HFFc6 (cell line): ENCODE results near the gene SRSF11. TPM values are rescaled to one million over a fixed set of nuclear protein-coding genes. Genes with fewer than 3 reads are reported as not detected.
A peak's percentile ranks its signal among the peaks of the same experiment; 100 is the strongest.
"Not testable (repeated sequence)": the region's sequence is repeated elsewhere in the genome, so short reads cannot be mapped to it uniquely, and the experiment has no call there.

ENCODE experiments used
- DNase-seq: peaks from one replicate; pipeline ENCODE4 v3.0.0-alpha.2; 2018
- H3K27ac Mint-ChIP-seq: 2 replicates; pipeline ENCODE4 v1.8.0; 2020; ENCODE audit warnings: mild to moderate bottlenecking, mixed read lengths
- H3K27me3 Mint-ChIP-seq: 2 replicates; pipeline ENCODE4 v1.8.0; 2021; ENCODE audit warnings: mild to moderate bottlenecking, moderate library complexity, mixed read lengths; ENCODE audit not compliant: insufficient read depth
- H3K36me3 Mint-ChIP-seq: 2 replicates; pipeline ENCODE4 v1.8.0; 2021; ENCODE audit warnings: low read depth, mixed read lengths
- H3K4me1 Mint-ChIP-seq: 2 replicates; pipeline ENCODE4 v1.8.0; 2020; ENCODE audit warnings: low read depth, mixed read lengths
- H3K4me3 Mint-ChIP-seq: 2 replicates; pipeline ENCODE4 v1.8.0; 2020; ENCODE audit warnings: mild to moderate bottlenecking, moderate library complexity, mixed read lengths
- H3K9me3 Mint-ChIP-seq: 2 replicates; pipeline ENCODE4 v1.8.0; 2020; ENCODE audit warnings: mild to moderate bottlenecking, mixed read lengths
- total RNA-seq, 6 experiments: library from RNA; stranded (reverse); fragmentation: NEBNext Ultra II Directional; extraction: Animal tissue kit (Norgen Biotek cat#: 25700); gene quantifications; 2 replicates in 1 of 6; 3 replicates in 5 of 6; pipeline ENCODE4 v1.2.3, GENCODE V29; 2021
- TF ChIP-seq, protein P1 (sequence below): fragments of 200-600 bp; sonication (generic); IDR thresholded peaks from 2 replicates; pipeline ENCODE4 v1.5.0; 2021; ENCODE audit warnings: antibody characterized with exemption, mild to moderate bottlenecking

SRSF11 gene
- total RNA-seq, 6 experiments from 2014 or later = 94.9 to 107 (median 100) TPM

- H3K9me3 Mint-ChIP-seq = no peaks in the 10 kb centered on the region
- peak overlapping the region; percentile 99 for H3K27ac Mint-ChIP-seq
- H3K4me1 Mint-ChIP-seq = peaks cover 37% of the 10 kb centered on the region
- H3K4me3 Mint-ChIP-seq = peak overlapping the region; percentile 99
- no peak for DNase-seq
- no peaks in the 10 kb centered on the region for H3K27me3 Mint-ChIP-seq
- H3K36me3 Mint-ChIP-seq = peaks cover 13% of the 10 kb centered on the region
- TF ChIP-seq, protein P1, sequence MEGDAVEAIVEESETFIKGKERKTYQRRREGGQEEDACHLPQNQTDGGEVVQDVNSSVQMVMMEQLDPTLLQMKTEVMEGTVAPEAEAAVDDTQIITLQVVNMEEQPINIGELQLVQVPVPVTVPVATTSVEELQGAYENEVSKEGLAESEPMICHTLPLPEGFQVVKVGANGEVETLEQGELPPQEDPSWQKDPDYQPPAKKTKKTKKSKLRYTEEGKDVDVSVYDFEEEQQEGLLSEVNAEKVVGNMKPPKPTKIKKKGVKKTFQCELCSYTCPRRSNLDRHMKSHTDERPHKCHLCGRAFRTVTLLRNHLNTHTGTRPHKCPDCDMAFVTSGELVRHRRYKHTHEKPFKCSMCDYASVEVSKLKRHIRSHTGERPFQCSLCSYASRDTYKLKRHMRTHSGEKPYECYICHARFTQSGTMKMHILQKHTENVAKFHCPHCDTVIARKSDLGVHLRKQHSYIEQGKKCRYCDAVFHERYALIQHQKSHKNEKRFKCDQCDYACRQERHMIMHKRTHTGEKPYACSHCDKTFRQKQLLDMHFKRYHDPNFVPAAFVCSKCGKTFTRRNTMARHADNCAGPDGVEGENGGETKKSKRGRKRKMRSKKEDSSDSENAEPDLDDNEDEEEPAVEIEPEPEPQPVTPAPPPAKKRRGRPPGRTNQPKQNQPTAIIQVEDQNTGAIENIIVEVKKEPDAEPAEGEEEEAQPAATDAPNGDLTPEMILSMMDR = no peak
Measured at GRCh38 chr1:70204600-70204999, 16.6 kb upstream of the SRSF11 start.

DNA sequence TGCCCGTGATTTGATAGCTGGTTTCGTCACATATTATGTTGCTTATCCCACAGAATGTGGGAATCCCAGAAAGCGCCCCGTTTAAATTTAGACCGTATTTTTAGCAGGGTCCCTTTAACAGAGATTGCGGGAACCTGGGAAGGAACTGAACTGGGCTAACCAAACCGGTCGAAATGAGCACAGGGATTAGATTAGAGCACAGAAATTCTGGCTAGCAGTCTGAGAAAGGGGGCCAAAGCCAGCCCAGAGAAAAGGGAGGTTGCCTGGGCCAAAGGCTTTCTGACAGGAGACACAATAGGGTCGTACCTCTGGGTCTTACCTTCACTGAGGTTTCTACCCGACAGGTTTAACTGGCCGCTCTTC, 16.1 kb upstream of the SRSF11 start:
- no peak for DNase-seq
- peaks cover 13% of the 10 kb centered on the region for H3K36me3 Mint-ChIP-seq
- H3K4me1 Mint-ChIP-seq = peaks cover 41% of the 10 kb centered on the region
- peak overlapping the region; percentile 99 for H3K27ac Mint-ChIP-seq
- no peaks in the 10 kb centered on the region for H3K9me3 Mint-ChIP-seq
- TF ChIP-seq, protein P1 = no peak
- no peaks in the 10 kb centered on the region for H3K27me3 Mint-ChIP-seq
- peak overlapping the region; percentile 99 for H3K4me3 Mint-ChIP-seq

DNA sequence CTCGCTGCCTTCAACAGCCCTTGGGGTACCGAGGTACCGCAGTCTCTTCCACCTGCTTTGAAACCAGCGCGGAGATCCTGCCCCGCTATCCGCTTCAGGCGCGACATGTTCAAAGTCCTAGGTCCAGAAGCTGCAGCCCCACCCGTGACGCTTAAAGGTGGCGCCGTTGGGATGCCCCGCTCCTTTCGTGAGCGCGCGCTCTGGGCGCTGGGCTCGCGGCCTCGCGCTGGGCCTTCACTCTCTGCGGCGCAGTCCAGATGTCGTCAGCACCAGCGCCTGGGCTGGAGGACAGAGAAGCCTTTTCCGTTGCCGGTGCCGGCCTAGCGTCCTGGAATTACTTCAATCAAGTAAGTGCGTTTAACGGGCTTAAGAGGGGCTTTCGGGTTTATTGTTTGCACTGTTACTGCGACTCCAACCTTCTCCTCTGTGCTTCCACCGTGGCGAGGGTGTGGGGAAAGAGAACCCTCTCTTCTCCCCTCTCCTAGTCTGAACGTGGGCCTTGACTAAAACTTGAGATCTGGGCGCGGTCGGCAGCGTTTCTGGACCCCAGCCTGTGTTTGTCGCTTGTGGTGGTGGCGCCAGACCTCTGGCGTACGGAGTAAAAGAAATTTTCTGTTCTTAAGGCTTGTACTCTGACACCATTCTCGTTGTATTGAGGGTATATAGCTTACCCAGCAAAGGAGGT, 15.6 kb upstream of the SRSF11 start, which contains the start of gene LRRC40:
Gene LRRC40 (minus strand): TSS at position 146 of the 685 bp plus-strand sequence. CDS start 39 bp downstream, at position 107.
- no peaks in the 10 kb centered on the region for H3K9me3 Mint-ChIP-seq
- peaks cover 47% of the 10 kb centered on the region for H3K4me1 Mint-ChIP-seq
- no peaks in the 10 kb centered on the region for H3K27me3 Mint-ChIP-seq
- H3K27ac Mint-ChIP-seq = peak within 1 kb of the TSS; percentile 99
- H3K4me3 Mint-ChIP-seq = peak within 1 kb of the TSS; percentile 99
- H3K36me3 Mint-ChIP-seq = peaks cover 13% of the 10 kb centered on the region
- peak; percentile 92 for DNase-seq
- TF ChIP-seq, protein P1 = no peak

- not testable (repeated sequence) for H3K27me3 Mint-ChIP-seq, DNase-seq, H3K9me3 Mint-ChIP-seq
- H3K27ac Mint-ChIP-seq = peak overlapping the region; percentile 99
- H3K4me3 Mint-ChIP-seq = peak overlapping the region; percentile 99
- peaks cover 57% of the 10 kb centered on the region for H3K4me1 Mint-ChIP-seq
- H3K36me3 Mint-ChIP-seq = peaks cover 13% of the 10 kb centered on the region
Measured at GRCh38 chr1:70206833-70207232, 14.3 kb upstream of the SRSF11 start.

- DNase-seq = no peak
- TF ChIP-seq, protein P1 = no peak
- peaks cover 57% of the 10 kb centered on the region for H3K4me1 Mint-ChIP-seq
- peak overlapping the region; percentile 99 for H3K4me3 Mint-ChIP-seq
- H3K27ac Mint-ChIP-seq = peak overlapping the region; percentile 42; the same call in 1 of the 2 replicates
- H3K27me3 Mint-ChIP-seq = no peaks in the 10 kb centered on the region
- H3K36me3 Mint-ChIP-seq = peaks cover 13% of the 10 kb centered on the region
- no peaks in the 10 kb centered on the region for H3K9me3 Mint-ChIP-seq
Measured at GRCh38 chr1:70207492-70207891, 13.7 kb upstream of the SRSF11 start.

GRCh38 chr1:70208292-70208691, 12.9 kb upstream of the SRSF11 start:
- Mint-ChIP-seq H3K36me3 (peaks cover 13% of the 10 kb centered on the region), H3K9me3 (no peaks in the 10 kb centered on the region), H3K27me3 (no peaks in the 10 kb centered on the region), H3K4me1 (peaks cover 58% of the 10 kb centered on the region), H3K27ac (no peak overlapping the region), H3K4me3 (no peak overlapping the region)
- TF ChIP-seq, protein P1 = no peak
- no peak for DNase-seq
